Effector memory CD4-positive, alpha-beta T cell (primary cell): Measurements from ENCODE around the gene SLC18A3.

Experiments
- DNase-seq, 3 donors: peaks; one replicate each; pipeline ENCODE4 v3.0.0-alpha.2; 2020
- H3K27ac ChIP-seq: 2 replicates; pipeline ENCODE4 v1.7.0; 2013; ENCODE audit warnings: mild to moderate bottlenecking, low read length, moderate library complexity; ENCODE audit not compliant: insufficient read depth, poor library complexity, severe bottlenecking
- H3K27me3 ChIP-seq: replicated peaks from 2 replicates; pipeline ENCODE4 v1.7.0; 2013; ENCODE audit warnings: mild to moderate bottlenecking, low read length; ENCODE audit not compliant: insufficient read depth, control insufficient read depth, poor library complexity, severe bottlenecking
- H3K36me3 ChIP-seq: 2 replicates; pipeline ENCODE4 v1.7.0; 2013; ENCODE audit warnings: mild to moderate bottlenecking, low read length, moderate library complexity; ENCODE audit not compliant: control insufficient read depth, insufficient read depth
- H3K4me1 ChIP-seq: 2 replicates; pipeline ENCODE4 v1.7.0; 2013; ENCODE audit warnings: low read length, mild to moderate bottlenecking; ENCODE audit not compliant: control insufficient read depth, insufficient read depth, poor library complexity, severe bottlenecking
- H3K4me3 ChIP-seq: 2 replicates; pipeline ENCODE4 v1.7.0; 2013; ENCODE audit warnings: low read length, low read depth, mild to moderate bottlenecking; ENCODE audit not compliant: insufficient read depth, poor library complexity, severe bottlenecking
- H3K9me3 ChIP-seq: 2 replicates; pipeline ENCODE4 v1.7.0; 2013; ENCODE audit warnings: mild to moderate bottlenecking, low read length, moderate library complexity; ENCODE audit not compliant: control insufficient read depth

Gene SLC18A3

DNA sequence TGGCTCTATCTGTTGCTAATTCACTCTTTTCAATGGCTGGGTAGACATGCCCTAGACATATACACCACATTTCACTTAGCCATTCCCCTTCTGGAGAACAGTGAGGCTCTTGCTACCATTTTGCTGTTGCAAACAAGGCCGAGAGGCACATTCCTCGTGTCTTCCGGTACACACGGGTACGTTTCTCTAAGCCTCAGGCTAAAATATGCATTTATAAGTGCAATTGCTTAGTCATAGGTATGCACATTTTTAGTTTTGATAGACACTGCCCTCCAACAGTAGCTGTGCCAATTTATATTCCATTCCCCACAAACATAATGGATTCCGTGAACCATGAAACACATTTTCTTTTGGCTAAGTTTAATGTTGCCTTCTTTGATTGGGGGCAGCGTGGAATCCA lies 16.9 kb downstream of the SLC18A3 start:
- no peak for DNase-seq

DNA sequence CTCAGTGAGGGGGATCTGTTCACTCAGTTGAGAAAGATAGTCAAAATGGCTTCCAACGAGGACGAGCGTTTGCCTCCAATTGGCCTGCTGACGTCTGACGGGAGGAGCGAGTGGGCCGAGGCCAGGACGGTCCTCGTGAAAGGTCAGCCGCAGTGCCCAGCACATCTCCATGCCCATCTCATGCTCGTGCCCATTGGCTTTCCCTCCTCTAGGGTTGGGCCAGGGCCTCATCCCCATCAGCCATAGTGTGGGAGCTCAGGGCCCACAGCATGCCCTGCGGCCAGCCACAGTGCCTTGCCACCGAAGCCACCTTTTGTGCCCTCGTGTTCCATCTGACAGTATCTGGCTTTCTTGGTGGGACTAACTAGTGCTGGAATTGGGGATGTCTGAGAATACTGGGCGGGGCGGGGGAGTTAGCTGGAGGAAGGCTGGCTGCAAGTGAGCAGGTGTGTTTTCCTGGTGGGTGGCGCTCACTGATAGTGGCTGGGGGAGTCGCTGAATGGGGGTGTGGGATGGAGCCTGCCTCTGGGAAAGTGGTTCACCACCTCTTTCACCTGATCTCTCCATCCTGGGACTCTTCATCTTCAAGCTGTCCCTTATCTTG lies 17.6 kb downstream of the SLC18A3 start:
- H3K4me1 ChIP-seq: no peaks in the 10 kb centered on the region
- H3K27me3 ChIP-seq: no peaks in the 10 kb centered on the region
- H3K36me3 ChIP-seq: no peaks in the 10 kb centered on the region
- H3K9me3 ChIP-seq: no peaks in the 10 kb centered on the region
- no peak for DNase-seq
- H3K4me3 ChIP-seq: no peak overlapping the region
- no peak overlapping the region for H3K27ac ChIP-seq

More for the DNA sequence above, 16.9 kb downstream of the SLC18A3 start:
- Histone ChIP-seq H3K36me3 (no peaks in the 10 kb centered on the region), H3K4me1 (no peaks in the 10 kb centered on the region), H3K9me3 (no peaks in the 10 kb centered on the region), H3K27ac (no peak overlapping the region), H3K27me3 (no peaks in the 10 kb centered on the region), H3K4me3 (no peak overlapping the region)

DNA sequence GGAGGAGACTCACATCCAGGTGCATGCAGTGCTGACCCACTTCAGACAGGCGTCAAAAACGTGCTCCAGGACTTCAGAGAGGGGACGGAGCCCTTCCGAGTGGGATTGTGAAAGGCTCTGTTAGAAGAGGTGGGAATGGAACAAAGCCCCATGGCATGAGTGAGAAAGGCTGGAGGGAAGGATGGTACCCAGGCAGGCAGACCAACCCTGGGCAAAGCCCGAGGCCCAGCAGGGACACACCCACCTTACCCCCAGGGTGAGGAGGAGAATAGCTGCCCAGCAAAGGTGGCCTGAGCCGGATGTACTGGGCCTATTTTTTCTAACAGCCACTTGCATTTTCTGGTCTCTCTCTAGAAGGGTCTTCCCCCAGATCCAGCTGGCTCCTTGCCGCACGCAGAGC lies 18.5 kb downstream of the SLC18A3 start:
- H3K27ac ChIP-seq: no peak overlapping the region
- DNase-seq: no peak
- no peaks in the 10 kb centered on the region for H3K36me3 ChIP-seq
- no peaks in the 10 kb centered on the region for H3K9me3 ChIP-seq
- no peaks in the 10 kb centered on the region for H3K27me3 ChIP-seq
- H3K4me3 ChIP-seq: no peak overlapping the region
- no peaks in the 10 kb centered on the region for H3K4me1 ChIP-seq

DNA sequence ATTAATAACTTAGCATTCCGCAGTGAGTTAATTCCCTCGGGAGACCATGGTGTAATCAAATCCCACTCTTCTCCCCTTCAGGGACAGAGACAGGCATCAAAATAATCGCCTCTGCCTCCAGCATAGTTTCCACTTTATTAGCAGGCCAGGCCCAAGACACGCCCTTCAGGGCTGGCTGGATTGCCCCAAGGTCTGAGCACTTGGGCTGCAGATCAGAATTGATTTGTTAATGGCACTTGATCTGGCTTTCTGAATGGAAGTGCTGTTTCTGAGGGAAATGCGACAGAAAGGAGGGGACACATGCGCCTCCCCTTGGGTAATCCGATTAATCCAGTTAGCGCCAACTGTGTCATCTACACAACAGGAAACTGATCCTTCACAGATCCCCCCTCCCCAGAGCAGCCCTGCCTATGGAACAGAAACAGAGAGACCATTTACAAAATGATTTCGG lies 19.3 kb downstream of the SLC18A3 start:
- Histone ChIP-seq H3K27me3 (no peaks in the 10 kb centered on the region), H3K4me3 (no peak overlapping the region), H3K27ac (no peak overlapping the region), H3K4me1 (no peaks in the 10 kb centered on the region), H3K36me3 (no peaks in the 10 kb centered on the region), H3K9me3 (no peaks in the 10 kb centered on the region)
- no peak for DNase-seq

DNA sequence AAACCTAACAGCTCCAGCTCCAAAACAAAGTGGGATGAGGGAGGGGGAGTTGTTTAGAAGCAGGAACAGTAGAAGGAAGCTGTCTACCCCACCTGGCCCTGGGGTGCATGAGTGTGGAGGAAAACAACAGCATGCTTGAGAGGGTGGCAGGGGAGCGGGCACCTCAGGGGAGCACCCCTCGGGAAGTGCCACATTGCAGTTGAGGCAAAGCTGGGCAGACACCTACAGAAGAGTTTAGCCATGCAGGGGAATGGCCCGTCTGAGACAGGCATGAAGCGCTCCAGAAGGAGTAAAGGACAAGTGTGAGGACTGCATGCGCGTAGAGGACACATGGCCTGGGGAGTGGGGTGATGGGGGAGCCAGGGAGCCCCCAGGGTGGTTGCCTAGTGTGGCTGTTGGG lies 21.9 kb downstream of the SLC18A3 start:
- DNase-seq: no peak
- Histone ChIP-seq H3K36me3 (no peaks in the 10 kb centered on the region), H3K27ac (no peak overlapping the region), H3K27me3 (no peaks in the 10 kb centered on the region), H3K9me3 (no peaks in the 10 kb centered on the region), H3K4me3 (no peak overlapping the region), H3K4me1 (no peaks in the 10 kb centered on the region)

DNA sequence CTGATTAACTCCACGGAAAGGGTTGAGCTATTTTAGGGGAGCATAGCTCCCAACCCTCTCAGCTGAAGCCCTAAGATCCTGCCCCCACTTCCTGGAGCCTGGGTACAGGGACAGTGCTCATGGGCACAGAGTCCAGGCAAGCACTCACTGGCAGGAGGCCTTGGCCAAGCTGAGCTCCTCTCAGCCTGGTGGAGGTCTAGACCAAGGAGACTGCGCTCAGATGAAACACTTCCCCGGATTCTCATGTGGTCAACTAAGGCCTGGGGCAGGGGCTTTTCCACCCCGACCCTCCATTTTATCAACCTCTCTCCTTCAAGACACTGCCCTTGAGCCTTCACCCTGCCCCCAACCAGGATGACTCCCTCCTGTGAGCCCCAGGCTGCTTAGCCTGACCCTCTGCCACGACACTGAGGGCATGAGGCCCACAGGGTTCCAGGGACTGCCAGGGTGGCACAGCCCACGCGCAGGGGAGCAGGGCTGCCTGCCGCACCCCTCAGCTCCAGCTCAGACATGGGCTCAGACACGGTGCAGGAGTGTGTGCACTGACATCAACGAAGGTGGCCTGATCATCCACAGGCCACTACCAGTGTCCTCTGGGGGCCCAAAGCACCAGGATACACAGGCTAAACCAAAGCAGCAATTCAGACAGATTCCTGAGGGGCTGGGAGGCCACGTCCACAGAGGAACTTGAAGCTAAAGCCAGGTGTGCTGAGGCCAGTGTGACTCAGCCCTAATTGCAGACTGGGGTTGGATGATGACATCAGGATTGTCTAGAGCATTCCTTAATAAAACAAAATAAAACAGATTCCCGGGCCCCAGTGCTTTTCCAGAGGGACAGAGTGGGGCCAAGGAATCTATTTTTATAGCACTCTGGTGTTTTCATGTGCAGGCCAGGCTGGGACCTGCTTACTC lies 22.6 kb downstream of the SLC18A3 start:
- no peaks in the 10 kb centered on the region for H3K4me1 ChIP-seq
- no peak overlapping the region for H3K27ac ChIP-seq
- no peak for DNase-seq
- H3K9me3 ChIP-seq: no peaks in the 10 kb centered on the region
- no peaks in the 10 kb centered on the region for H3K27me3 ChIP-seq
- H3K36me3 ChIP-seq: no peaks in the 10 kb centered on the region
- H3K4me3 ChIP-seq: no peak overlapping the region

DNA sequence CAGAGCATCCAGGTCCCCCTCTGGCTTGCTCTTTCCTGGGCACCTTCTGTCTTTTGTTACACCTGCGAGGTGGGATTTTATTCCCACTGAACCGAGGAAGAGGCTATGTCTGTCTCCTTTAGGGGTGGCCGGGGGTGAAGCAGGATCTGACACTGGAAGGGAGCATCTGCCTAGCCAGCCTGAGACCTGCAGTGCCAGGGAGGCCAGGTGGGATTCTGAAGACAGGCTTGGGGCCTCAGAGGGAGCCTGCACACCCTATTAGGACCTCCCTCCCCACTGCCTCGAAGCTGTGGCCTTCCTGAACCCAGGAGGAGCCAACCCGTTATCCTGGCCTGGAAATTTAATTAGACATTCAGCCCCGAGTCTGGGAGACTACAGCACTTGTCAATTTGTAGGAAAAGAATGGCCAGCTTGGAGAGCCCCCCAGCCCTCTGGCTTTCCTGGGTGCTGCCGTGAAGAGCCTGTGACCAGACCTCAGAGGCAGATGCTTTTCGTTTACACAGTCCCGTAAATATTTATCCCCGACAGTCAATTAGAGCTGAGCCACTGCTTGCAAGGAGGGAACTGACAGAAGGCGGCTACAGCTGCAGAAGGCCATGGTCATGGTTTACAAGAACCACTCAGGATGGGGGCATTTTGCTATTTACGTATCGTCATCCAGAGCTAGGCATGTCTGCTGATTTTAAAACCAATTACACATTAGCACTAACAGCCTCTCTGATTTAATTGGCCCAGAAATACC lies 23.4 kb downstream of the SLC18A3 start:
- Histone ChIP-seq H3K27me3 (no peaks in the 10 kb centered on the region), H3K9me3 (no peaks in the 10 kb centered on the region), H3K36me3 (no peaks in the 10 kb centered on the region), H3K4me3 (no peak overlapping the region), H3K27ac (no peak overlapping the region), H3K4me1 (no peaks in the 10 kb centered on the region)
- no peak for DNase-seq

DNA sequence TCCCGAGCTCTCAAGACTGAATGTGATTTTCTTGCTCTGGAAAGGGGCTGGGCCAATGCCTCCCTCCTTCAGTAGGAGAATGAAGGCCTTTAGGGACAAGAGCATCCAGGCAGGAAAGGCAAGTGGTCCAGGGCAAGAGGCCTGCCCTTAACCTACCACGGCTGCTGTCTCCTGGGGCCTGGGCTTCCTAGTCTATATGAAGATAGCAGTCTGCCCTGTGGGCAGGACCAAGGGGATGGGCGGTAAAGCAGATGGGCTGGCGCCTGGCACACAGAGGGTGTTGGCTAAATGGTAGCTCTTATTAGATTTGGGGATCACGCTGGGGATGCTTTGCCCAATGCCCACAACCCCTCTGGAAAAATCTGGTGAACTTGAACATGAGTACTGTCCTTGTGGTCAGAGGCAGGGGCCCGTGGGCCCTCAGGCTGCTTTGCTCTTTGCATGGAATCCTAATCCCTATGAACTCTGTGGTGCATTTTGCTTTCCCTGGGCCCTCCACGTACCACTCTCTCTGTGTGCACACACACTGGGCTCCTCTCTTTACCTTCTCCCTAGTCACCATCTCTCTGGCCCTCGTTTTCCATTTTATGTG lies 24.1 kb downstream of the SLC18A3 start:
- no peak overlapping the region for H3K4me3 ChIP-seq
- no peaks in the 10 kb centered on the region for H3K27me3 ChIP-seq
- no peaks in the 10 kb centered on the region for H3K9me3 ChIP-seq
- H3K27ac ChIP-seq: no peak overlapping the region
- no peaks in the 10 kb centered on the region for H3K36me3 ChIP-seq
- no peak for DNase-seq
- no peaks in the 10 kb centered on the region for H3K4me1 ChIP-seq

DNA sequence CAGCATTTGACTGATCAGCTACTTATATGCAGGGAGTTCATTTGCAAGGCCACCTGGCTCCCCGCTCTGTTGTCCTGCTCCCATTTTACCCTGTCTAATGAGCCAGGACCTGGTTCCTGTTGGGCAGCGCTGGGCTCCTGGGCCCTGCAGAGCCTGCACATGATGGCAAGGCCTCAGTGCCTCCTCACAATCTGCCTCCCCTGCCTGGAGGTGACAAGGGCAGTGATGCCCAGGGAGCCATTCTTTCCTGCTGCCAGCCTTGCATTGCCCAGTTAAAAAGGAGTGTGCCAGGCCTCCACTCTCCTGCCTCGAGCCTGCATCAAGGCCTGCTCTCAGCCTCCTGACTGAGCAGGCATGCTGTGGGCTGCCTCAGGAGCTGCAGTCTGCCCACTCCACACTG lies 32.2 kb downstream of the SLC18A3 start:
- Histone ChIP-seq H3K4me1 (no peaks in the 10 kb centered on the region), H3K9me3 (no peaks in the 10 kb centered on the region), H3K36me3 (no peaks in the 10 kb centered on the region), H3K4me3 (no peak overlapping the region), H3K27me3 (no peaks in the 10 kb centered on the region), H3K27ac (no peak overlapping the region)
- no peak for DNase-seq
